Neural progenitor cell (in vitro differentiated cells): Measurements from ENCODE around the gene RALGAPA2.

Experiments
- CTCF ChIP-seq: fragments of 200-600 bp; sonication (generic); IDR thresholded peaks from 2 replicates; pipeline ENCODE4 v1.5.1; 2017; ENCODE audit warnings: antibody characterized with exemption, mild to moderate bottlenecking
- EZH2 ChIP-seq: fragments of 200-600 bp; sonication (generic); IDR thresholded peaks from 2 replicates; pipeline ENCODE4 v1.6.1; 2017; ENCODE audit warnings: antibody characterized with exemption, mild to moderate bottlenecking, moderate library complexity

GRCh38 chr20:20683481-20684321 is 28.7 kb downstream of the RALGAPA2 start:
- TF ChIP-seq EZH2, result no peak
- TF ChIP-seq CTCF, result no peak
